ENCODE results near the gene SLC22A23.

GRCh38 chr6:3358413-3359100 lies 98.3 kb downstream of the SLC22A23 start:
- no peak for TF ChIP-seq CTCF (conservative IDR thresholded peaks at IDR 0.05; ENCODE audit: low read depth in 2 of 2)
- no peak for TF ChIP-seq POLR2AphosphoS5 (IDR thresholded peaks at IDR 0.05; ENCODE audit: low read depth)
- no peak for TF ChIP-seq EZH2 (IDR thresholded peaks at IDR 0.05; ENCODE audit: low read depth, unreplicated experiment)
- no peak for TF ChIP-seq ETS1 (IDR thresholded peaks at IDR 0.05)
